GM18502 (cell line): Measurements from ENCODE around the gene YKT6.

ENCODE experiments used
- ATAC-seq: cut with Tn5 transposase; IDR thresholded peaks from one replicate; pipeline ENCODE4 v1.9.1; 2021; ENCODE audit warnings: mild to moderate bottlenecking; ENCODE audit not compliant: unreplicated experiment, poor library complexity

Gene YKT6

DNA sequence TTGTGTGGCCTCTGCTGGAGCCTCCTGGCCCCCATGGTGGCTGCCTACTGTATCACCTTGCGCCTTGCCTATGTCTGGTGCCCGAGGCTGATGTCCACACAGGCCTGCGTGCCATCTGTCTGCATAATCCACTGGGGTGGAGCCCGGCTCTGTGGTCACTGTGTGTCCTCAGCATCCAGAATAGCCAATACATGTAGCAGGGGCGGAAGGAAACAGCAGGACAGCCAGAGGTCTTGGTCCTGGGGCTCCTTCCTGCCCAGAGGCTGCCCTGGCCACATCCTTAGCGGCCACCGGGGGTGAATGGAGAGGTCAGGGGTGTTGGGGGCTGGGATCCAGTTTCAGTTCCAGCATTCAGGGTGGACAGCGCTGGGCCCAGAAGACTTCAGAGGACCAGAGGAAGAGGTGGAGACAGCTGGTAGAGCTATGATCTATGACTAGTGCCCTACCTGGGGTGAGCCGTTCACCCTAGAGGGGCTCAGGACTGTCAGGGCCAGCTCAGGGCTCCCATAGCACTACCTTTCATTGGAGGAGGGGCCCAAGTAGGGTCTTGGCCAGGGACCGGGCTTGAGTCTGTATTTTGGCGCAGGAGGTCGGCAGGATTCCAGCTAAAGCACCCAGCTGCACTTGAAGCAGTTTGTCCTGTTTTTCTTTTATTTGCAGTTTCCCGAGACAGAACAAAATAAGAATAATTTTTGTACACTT lies 15.9 kb downstream of the YKT6 start:
- no peak for ATAC-seq

DNA sequence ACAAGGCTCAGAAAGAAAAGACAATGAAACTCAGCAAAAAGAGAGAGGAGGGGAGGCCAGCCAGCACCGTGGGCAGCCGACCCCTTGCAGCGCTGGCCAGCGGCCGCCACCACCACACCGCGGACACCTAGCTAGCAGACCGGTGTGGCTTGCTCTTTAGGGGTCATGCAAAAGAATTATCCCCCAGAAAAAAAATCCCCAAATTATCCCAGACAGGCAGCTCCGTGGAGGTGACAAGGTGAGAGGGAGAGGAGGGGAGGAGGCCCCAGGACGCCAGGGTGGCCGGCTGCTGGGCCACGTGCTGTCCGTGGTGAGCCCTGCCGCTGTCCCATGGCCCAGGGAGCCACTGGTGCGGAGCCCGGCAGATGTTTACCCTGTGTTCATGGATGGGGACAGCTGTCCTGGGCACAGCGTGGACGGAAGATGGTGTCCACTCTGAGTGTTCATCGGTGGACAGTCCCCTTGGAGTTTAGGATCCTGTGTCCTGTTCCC lies 16.5 kb downstream of the YKT6 start:
- ATAC-seq = no peak

- ATAC-seq = no peak
These were observed 17.1 kb downstream of the YKT6 start for GRCh38 chr7:44217852-44218402.

DNA sequence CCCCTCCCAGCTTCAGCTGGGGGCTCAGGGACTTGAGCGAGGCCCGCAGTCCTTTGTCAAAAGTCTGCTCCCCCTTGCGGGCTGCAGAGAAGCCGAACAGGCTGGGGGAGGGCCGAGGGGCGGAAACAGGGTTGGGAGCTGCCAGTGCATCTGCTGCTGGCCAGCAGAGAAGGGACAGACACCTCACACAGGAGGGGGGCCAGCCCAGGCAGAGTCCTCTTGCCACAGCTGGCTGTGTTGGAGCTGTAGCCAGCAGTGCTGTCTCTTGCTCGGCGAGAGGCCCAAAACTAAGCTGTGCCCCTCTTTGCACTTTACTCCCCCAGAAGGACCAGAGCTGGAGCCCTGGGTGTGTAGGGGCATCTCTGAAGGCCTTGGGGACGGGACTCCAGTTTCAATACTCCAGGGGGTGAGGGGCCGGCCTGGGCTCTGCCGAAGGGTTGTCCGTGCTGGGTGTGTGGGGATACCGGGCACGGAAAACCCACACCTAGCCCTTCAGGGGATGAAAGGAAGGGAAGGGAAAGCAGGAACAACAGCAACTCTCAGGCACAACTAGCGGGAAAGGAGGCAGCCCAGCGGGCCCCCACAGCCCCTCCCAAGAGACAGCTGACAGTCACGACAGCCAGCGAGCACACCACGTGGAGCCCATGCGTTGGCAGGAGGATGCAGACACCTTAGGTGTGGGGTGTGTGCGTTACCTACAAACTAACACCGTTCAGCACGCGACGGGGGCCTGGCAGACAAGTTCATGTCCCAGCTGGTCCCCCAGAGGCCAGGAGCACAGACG lies 17.8 kb downstream of the YKT6 start:
- ATAC-seq = no peak

GRCh38 chr7:44219371-44220045 lies 18.7 kb downstream of the YKT6 start:
- no peak for ATAC-seq

- no peak for ATAC-seq
These were observed 19.2 kb downstream of the YKT6 start for GRCh38 chr7:44220046-44220357.

GRCh38 chr7:44220358-44221112 lies 19.8 kb downstream of the YKT6 start:
- ATAC-seq = no peak

GRCh38 chr7:44221231-44221791 lies 20.5 kb downstream of the YKT6 start:
- ATAC-seq = no peak

DNA sequence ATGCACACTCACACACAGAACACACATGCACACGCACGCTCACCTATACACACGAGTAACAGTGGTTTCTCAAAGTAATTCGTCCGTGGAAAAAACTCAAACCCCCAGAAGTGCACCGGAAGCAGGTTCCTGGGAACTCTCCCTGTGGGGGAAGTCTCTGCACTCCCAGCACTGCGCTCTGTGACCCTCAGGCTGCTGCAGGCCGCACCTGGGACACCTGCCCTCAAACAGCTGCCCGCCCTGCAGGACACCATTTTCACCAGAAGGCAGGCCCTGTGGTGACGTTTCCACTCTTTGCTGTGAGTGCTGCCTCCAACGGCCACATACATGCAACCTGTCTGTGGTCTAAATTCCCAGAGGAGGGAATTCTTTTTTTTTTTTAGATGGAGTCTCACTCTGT lies 21.3 kb downstream of the YKT6 start:
- no peak for ATAC-seq

DNA sequence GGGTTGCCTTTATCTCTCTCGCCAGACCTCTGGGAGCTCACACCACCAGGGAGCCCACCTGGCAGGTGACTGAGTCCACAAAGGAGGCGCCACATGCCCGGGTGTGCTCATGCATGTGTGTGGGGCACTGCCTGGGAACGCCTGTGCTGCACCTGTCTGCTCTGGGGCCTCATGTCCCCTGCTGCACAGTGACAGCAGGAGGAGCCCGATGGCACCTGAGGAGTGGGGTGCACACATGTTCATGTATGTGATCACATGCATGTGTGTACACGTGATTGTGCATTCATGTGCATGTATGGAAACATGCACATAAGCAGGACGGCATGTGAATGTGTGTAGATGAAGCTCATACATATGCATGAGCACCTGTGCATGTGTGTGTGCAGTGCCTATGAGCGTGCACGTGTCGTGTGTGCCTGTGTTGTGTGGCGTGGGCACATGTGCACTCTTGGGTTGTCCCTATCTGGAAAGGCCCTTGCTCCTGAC lies 22.0 kb downstream of the YKT6 start:
- no peak for ATAC-seq

DNA sequence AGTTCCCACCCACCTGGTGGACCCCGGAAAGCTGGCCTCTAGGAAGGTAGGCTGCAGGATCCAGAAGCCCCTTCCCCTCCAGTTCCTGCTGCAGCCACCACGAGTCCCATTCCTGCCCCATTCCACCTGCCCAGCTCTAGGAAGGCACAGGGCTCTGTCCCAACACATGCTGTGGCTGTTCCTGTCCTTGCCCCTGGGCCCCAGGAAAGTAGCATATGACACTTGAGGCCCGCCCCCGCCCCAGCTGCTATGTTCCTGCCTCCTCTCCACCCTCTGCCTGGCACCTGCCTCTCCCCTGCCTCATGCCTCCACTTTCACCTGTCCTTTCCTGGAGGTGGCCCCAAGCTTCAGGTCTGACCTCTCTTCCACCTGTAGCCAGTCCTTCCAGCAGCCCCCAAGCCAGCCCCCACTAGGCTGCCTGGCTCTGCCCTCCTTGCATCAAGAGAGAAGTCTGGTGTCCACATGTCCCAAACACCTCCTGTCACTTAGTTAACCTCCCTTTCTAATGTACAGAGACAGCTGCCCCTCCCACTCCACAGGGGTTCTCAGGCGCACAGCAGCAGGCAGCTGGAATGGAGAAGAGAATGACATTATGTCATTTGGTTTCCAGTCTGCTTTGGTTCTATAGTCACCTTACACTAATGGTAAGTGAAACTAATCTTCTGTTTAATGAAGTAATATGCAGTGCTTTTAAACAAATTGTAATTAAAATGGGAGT lies 22.7 kb downstream of the YKT6 start:
- no peak for ATAC-seq

DNA sequence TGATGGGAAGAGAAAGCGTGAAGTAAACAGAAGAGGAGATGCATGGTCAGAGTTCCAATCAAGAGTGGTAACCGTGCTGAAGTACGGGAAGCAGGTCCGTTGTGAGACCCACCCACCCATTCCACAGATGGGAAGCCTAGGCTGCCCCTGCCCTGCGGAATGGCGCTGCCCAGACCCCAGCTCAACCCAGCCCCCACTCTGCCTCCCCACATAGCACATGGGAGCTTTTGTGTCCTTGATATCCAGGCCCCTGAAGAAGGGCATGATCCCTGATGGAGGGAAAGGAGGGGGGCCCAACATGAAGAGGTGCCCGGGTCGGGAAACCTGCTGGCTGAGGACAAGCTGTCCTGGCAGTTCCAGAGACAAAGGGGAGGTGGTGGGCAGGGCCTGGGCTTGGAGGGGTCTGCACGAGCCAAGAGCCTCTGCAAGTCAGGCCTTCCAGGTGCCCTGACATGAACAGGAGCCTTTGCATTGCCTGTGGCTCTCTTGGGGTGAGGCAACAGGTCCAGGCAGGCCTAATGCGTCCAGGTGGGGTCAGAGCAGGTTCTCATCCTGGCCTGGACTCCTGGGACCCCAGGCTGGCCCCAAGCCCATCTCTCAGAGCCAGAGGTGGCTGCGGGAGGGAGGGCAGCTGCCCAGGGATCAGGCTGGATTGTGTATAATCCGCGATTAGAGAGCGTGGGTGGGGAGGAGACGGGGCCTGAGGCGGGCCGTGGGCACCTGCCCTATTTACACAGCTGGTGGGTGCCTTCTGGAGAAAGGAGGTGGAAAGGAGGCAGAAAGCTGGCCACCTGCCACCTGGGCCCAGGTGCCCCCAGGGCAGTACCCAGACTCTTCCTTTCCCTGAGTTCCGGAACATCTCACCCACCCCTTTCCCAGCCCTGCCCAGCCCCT lies 23.5 kb downstream of the YKT6 start:
- no peak for ATAC-seq

GRCh38 chr7:44224974-44225565 lies 24.3 kb downstream of the YKT6 start:
- no peak for ATAC-seq

- ATAC-seq = no peak
These were observed 25.0 kb downstream of the YKT6 start for GRCh38 chr7:44225566-44226395.

GRCh38 chr7:44226396-44226753 lies 25.6 kb downstream of the YKT6 start:
- no peak for ATAC-seq

- ATAC-seq = no peak
These were observed 27.1 kb downstream of the YKT6 start for GRCh38 chr7:44227911-44228310.
